Skeletal muscle tissue (tissue), 4 donors: Measurements from ENCODE around the gene SNCB. TPM values are rescaled to one million over a fixed set of nuclear protein-coding genes. Genes with fewer than 3 reads are reported as not detected.

Experiments
- H3K27ac ChIP-seq: one replicate; pipeline ENCODE4 v1.7.0; 2013; ENCODE audit warnings: mild to moderate bottlenecking, low read depth, low read length, inconsistent platforms
- H3K27me3 ChIP-seq, 3 donors: one replicate each; pipeline ENCODE4 v1.7.0; 2013; ENCODE audit warnings: low read length in 3 of 3; ENCODE audit not compliant: control insufficient read depth in 3 of 3, insufficient read depth in 3 of 3
- H3K36me3 ChIP-seq, 3 donors: one replicate each; pipeline ENCODE4 v1.7.0; 2013; ENCODE audit warnings: low read length in 3 of 3; ENCODE audit not compliant: control insufficient read depth in 3 of 3, insufficient read depth in 3 of 3
- H3K4me1 ChIP-seq, 3 donors: one replicate each; pipeline ENCODE4 v1.7.0; 2013; ENCODE audit warnings: low read length in 3 of 3, mild to moderate bottlenecking in 3 of 3; ENCODE audit not compliant: control insufficient read depth in 3 of 3, insufficient read depth in 3 of 3
- H3K4me3 ChIP-seq, 3 donors: one replicate each; pipeline ENCODE4 v1.7.0; 2013; ENCODE audit warnings: low read length in 3 of 3
- H3K9ac ChIP-seq, 3 donors: one replicate each; pipeline ENCODE4 v1.7.0; 2013; ENCODE audit warnings: low read length in 3 of 3, mild to moderate bottlenecking in 3 of 3, moderate library complexity in 2 of 3, low read depth in 1 of 3
- H3K9me3 ChIP-seq, 3 donors: one replicate each; pipeline ENCODE4 v1.7.0; 2013; ENCODE audit warnings: low read length in 3 of 3; ENCODE audit not compliant: control insufficient read depth in 3 of 3
- total RNA-seq: library from RNA; depleted of rRNA; stranded (reverse); fragments of >200 nt; gene quantifications from one replicate; pipeline ENCODE4 v1.2.3, GENCODE V29; 2014
- donor health status: Osteomylitis.

Gene SNCB
- total RNA-seq, 1 donor from 2014 or later: not detected

DNA sequence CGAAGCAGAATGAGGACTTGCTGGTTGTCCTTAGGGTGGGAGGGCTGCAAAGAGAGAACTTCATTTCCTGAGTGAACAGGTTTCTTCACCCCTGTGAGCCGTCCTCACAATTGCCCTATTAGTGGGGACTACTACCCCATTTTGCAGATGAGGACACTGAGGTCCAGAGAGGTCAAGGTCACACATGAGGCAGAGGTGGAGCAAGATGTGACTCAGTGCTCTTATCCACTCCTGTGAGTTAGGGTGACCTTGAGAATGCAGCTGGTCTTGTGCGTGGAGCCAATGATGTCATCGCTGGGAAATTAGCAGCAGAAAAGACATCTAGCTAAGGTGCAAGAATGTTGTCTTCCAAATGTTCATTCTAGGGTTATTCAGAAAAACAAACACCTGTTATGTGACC, 47.3 kb downstream of the SNCB start:
- Histone ChIP-seq H3K27ac (no peak overlapping the region), H3K36me3 (no peaks in the 10 kb centered on the region), H3K4me1 (no peaks in the 10 kb centered on the region), H3K9me3 (peaks cover 4 to 14% (median 6%) of the 10 kb centered on the region in 3 donors), H3K27me3 (peaks cover 0 to 3% (median 0%) of the 10 kb centered on the region in 3 donors), H3K4me3 (no peak overlapping the region), H3K9ac (no peak overlapping the region)

DNA sequence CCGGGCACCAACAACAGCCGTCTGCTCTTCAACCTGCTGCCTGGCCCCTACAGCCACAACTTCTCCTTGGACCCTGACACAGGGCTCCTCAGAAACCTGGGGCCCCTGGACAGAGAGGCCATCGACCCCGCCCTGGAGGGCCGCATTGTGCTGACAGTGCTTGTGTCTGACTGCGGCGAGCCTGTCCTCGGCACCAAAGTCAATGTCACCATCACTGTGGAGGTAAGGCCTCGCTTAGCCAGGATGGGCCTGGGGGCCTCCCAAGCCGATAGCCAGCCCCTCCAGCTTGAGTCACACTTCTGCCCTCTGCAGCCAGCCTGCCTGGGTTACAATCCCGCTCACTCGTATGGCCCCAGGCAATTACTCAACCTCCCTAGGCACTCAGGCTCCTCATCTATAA, 49.0 kb downstream of the SNCB start:
- H3K27me3 ChIP-seq: peaks cover 0 to 4% (median 2%) of the 10 kb centered on the region in 3 donors
- peaks cover 4 to 14% (median 6%) of the 10 kb centered on the region in 3 donors for H3K9me3 ChIP-seq
- no peak overlapping the region for H3K9ac ChIP-seq
- H3K4me3 ChIP-seq: no peak overlapping the region
- no peak overlapping the region for H3K27ac ChIP-seq
- H3K4me1 ChIP-seq: no peaks in the 10 kb centered on the region
- H3K36me3 ChIP-seq: no peaks in the 10 kb centered on the region

GRCh38 chr5:176579323-176579722, 51.0 kb downstream of the SNCB start:
- H3K9me3 ChIP-seq: peaks cover 0 to 4% (median 0%) of the 10 kb centered on the region in 3 donors
- H3K4me3 ChIP-seq: no peak overlapping the region
- no peaks in the 10 kb centered on the region for H3K4me1 ChIP-seq
- no peaks in the 10 kb centered on the region for H3K36me3 ChIP-seq
- peaks cover 0 to 17% (median 2%) of the 10 kb centered on the region in 3 donors for H3K27me3 ChIP-seq
- H3K27ac ChIP-seq: no peak overlapping the region
- H3K9ac ChIP-seq: no peak overlapping the region

DNA sequence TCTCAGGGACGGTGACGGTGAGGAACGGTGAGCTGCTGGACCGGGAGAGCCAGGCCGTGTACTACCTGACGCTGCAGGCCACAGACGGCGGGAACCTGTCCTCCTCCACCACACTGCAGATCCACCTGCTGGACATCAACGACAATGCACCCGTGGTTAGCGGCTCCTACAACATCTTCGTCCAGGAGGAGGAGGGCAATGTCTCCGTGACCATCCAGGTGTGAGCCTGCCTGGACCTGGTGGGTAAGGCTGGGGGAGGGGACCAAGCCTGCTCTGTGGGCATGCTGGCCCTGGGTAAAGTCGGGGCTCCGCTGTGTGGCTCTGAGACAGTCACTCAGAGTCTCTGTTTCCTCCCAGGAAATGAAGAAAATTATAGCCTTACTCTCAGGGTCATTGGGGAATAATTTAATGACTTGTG, 51.9 kb downstream of the SNCB start:
- Histone ChIP-seq H3K27me3 (peaks cover 2 to 24% (median 3%) of the 10 kb centered on the region in 3 donors), H3K36me3 (no peaks in the 10 kb centered on the region), H3K9ac (peak overlapping the region in 1 of 3 donors; percentile 40), H3K27ac (no peak overlapping the region), H3K4me3 (no peak overlapping the region), H3K4me1 (peaks cover 0 to 5% (median 0%) of the 10 kb centered on the region in 3 donors), H3K9me3 (no peaks in the 10 kb centered on the region)

DNA sequence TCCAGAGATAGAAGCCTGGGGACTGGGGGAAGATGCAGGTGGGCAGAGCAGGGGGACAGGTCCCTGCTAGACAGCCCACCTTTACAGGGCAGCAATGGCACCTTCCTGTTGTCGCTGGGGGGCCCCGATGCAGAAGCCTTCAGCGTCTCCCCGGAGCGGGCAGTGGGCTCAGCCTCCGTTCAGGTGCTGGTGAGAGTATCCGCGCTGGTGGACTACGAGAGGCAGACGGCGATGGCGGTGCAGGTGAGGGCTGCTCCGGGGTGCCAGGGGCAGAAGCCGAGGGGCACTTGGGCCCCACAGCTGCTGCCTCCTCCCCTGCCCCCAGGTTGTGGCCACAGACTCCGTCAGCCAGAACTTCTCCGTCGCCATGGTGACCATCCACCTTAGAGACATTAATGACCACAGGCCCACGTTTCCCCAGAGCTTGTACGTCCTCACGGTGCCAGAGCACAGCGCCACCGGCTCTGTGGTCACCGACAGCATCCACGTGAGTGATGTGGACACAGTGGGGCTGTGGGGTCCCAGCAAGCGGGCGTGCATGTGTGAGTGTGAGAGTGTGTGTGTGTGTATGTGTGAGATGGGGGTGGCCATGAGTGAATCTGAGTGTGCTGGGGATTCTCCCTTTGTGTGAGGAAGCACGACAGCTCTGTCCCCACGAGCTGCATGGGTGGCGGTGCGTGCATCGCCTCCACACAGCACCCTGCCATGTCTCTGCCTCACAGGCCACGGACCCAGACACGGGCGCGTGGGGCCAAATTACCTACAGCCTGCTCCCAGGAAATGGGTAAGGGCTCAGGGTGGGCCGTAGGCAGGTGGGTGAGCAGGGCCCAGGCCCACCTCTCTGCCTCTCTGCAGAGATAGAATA, 52.8 kb downstream of the SNCB start:
- no peak overlapping the region for H3K9ac ChIP-seq
- H3K27ac ChIP-seq: no peak overlapping the region
- H3K27me3 ChIP-seq: peaks cover 2 to 29% (median 6%) of the 10 kb centered on the region in 3 donors
- H3K4me1 ChIP-seq: peaks cover 0 to 5% (median 0%) of the 10 kb centered on the region in 3 donors
- no peak overlapping the region for H3K4me3 ChIP-seq
- no peaks in the 10 kb centered on the region for H3K9me3 ChIP-seq
- H3K36me3 ChIP-seq: no peaks in the 10 kb centered on the region

DNA sequence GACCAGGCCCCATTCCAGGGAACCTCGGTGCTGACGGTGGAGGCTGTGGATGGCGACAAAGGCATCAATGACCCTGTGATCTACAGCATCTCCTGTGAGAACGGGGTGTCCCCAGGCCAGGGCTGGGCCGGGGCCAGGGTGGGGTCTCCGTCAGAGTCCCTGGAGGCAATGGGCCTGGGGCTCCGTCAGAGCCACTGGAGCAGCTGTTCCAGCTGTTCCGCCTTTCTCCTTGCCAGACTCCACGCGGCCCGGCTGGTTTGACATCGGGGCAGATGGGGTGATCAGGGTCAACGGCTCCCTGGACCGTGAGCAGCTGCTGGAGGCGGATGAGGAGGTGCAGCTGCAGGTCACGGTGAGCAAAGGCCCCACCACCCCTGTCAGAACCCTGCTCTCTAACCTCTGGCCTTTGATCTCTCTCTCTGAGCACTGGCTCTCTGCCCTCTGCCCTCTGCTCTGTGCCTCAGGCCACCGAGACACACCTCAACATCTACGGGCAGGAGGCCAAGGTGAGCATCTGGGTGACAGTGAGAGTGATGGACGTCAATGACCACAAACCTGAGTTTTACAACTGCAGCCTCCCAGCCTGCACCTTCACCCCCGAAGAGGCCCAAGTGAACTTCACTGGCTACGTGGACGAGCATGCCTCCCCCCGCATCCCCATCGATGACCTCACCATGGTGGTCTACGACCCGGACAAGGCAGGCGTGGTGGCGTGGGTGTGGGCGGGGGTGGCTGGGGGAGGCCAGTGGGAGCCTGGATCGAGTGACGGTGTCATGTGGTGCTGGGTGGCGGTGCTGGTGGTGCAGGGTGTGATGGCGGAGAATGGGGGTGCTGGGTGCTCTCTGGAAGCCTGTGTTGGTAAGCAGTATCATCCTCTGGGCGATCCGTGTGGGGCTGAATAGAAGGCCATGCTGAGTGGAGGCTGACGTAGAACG, 54.6 kb downstream of the SNCB start:
- no peak overlapping the region for H3K27ac ChIP-seq
- no peaks in the 10 kb centered on the region for H3K9me3 ChIP-seq
- peaks cover 2 to 29% (median 8%) of the 10 kb centered on the region in 3 donors for H3K27me3 ChIP-seq
- no peak overlapping the region for H3K9ac ChIP-seq
- H3K36me3 ChIP-seq: no peaks in the 10 kb centered on the region
- peaks cover 0 to 5% (median 0%) of the 10 kb centered on the region in 3 donors for H3K4me1 ChIP-seq
- no peak overlapping the region for H3K4me3 ChIP-seq

- H3K4me3 ChIP-seq: no peak overlapping the region
- H3K4me1 ChIP-seq: peaks cover 0 to 5% (median 0%) of the 10 kb centered on the region in 3 donors
- no peak overlapping the region for H3K27ac ChIP-seq
- no peak overlapping the region for H3K9ac ChIP-seq
- no peaks in the 10 kb centered on the region for H3K36me3 ChIP-seq
- peaks cover 2 to 29% (median 8%) of the 10 kb centered on the region in 3 donors for H3K27me3 ChIP-seq
- no peaks in the 10 kb centered on the region for H3K9me3 ChIP-seq
Measured at GRCh38 chr5:176575066-176575465, 55.3 kb downstream of the SNCB start.

GRCh38 chr5:176574297-176574591, 56.1 kb downstream of the SNCB start:
- H3K4me3 ChIP-seq: no peak overlapping the region
- no peaks in the 10 kb centered on the region for H3K9me3 ChIP-seq
- no peak overlapping the region for H3K27ac ChIP-seq
- H3K4me1 ChIP-seq: peaks cover 0 to 5% (median 0%) of the 10 kb centered on the region in 3 donors
- H3K36me3 ChIP-seq: no peaks in the 10 kb centered on the region
- peaks cover 2 to 29% (median 11%) of the 10 kb centered on the region in 3 donors for H3K27me3 ChIP-seq
- no peak overlapping the region for H3K9ac ChIP-seq

DNA sequence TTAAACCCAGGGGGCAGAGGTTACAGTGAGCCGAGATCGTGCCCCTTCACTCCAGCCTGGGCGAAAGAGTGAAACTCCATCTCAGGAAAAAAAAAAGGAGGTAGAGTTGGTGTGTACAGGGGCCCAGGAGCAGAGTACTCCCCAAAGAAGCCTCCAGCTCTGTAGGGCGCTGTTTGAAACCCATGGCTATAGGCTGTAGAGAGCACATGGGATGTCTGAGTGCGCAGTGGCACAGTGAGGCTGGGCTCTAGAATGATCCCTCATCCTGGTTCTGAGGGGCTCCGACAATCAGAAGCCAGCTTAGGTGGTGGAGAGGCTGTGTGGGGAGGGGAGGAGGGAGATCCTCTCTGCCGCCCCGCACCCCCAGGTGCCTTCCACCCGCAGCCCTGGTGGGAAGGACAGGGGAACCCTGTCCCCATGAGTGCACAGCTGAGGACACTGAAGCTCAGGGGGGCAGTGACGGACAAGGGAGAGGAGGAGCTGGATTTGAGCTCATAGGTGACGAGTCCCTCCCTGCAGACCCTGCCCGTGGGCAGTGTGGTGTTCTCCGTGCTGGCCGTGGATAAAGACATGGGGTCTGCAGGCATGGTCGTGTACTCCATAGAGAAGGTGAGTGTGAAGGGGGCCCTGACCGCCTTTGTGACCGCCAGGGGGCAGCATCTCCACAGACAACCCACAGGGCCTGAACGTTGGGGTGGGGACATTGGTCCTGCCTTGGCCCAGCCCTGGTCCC, 56.6 kb downstream of the SNCB start:
- Histone ChIP-seq H3K36me3 (no peaks in the 10 kb centered on the region), H3K27me3 (peaks cover 2 to 30% (median 11%) of the 10 kb centered on the region in 3 donors), H3K9ac (no peak overlapping the region), H3K4me3 (no peak overlapping the region), H3K27ac (no peak overlapping the region), H3K9me3 (no peaks in the 10 kb centered on the region), H3K4me1 (peaks cover 0 to 5% (median 0%) of the 10 kb centered on the region in 3 donors)
